GM19395 (cell line): ENCODE results near the gene DNAJA1.

Source experiments
- ATAC-seq: cut with Tn5 transposase; IDR thresholded peaks from one replicate; pipeline ENCODE4 v1.9.1; 2021; ENCODE audit warnings: mild to moderate bottlenecking, moderate library complexity; ENCODE audit not compliant: unreplicated experiment

Gene DNAJA1

DNA sequence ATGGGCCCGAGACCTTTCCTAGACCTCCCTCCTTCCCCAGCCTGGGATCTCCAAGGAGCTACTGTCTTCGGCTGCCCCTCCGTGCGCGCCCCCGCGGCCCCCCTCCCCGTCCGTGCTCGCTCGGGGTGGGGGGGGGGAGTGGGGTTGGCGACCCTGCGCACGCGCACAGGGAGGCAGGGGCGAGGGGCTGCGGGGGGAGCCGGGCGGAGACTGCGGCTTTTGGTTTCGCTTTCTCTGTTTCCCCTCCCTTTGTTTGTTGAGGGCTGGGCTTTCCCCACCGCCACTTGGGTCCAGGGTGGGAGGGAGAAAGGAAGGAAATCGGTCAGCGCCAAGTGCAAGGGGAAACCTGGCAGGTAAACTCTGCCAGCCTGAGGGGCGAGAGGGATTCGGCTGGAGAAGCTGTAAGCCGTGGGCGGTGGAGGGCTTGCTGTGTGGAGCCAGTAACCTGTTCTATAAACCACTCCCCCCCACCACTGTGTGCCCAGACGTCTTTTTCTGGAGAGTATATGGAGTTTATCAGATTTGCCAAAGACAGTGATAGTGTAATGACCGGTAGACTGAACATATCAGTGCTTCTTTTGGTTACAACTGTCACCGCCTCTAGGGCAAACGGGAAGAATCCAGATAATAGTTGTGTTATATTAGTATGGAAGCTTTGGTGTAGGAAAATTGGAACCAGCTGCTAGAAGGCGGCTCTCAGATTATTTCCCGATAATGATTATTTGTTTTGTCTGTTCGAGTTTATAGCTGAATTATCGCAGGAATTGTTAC, 684 bp downstream of the DNAJA1 start:
- peak; percentile 48 for ATAC-seq

GRCh38 chr9:33029231-33029786, 4.2 kb downstream of the DNAJA1 start:
- ATAC-seq: no peak

DNA sequence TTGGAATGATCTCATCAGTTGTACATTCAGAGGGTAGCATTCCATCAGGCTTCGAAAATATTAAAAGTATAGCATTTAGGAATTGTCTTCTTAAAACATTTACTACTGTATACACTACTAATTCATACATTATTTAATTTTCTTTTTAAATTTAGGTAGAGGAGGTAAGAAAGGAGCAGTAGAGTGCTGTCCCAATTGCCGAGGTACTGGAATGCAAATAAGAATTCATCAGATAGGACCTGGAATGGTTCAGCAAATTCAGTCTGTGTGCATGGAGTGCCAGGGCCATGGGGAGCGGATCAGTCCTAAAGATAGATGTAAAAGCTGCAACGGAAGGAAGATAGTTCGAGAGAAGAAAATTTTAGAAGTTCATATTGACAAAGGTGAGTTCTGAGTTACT, 5.2 kb downstream of the DNAJA1 start:
- no peak for ATAC-seq

- ATAC-seq: no peak
These were observed 7.2 kb downstream of the DNAJA1 start for GRCh38 chr9:33032292-33032691.

DNA sequence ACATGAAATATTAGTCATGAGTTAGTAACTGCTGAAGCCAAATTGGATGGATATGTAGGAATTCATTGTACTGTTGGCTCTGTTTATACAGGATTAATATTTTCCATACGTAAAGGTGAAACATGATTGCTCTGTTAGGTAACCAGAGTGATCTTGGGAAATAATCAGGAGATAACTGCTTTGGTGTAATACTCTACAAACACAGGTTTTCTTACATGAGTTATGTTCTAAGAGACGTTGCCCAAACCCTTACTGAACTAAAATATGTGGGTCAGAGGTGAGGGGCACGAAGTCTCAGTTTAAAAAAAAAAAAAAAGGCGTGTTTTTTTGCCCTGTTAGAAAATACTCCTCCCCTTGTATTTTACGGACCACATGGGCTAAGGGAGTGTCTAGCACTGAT, 7.8 kb downstream of the DNAJA1 start:
- ATAC-seq: no peak

- no peak for ATAC-seq
These were observed 15.8 kb downstream of the DNAJA1 start for GRCh38 chr9:33040792-33041431.

DNA sequence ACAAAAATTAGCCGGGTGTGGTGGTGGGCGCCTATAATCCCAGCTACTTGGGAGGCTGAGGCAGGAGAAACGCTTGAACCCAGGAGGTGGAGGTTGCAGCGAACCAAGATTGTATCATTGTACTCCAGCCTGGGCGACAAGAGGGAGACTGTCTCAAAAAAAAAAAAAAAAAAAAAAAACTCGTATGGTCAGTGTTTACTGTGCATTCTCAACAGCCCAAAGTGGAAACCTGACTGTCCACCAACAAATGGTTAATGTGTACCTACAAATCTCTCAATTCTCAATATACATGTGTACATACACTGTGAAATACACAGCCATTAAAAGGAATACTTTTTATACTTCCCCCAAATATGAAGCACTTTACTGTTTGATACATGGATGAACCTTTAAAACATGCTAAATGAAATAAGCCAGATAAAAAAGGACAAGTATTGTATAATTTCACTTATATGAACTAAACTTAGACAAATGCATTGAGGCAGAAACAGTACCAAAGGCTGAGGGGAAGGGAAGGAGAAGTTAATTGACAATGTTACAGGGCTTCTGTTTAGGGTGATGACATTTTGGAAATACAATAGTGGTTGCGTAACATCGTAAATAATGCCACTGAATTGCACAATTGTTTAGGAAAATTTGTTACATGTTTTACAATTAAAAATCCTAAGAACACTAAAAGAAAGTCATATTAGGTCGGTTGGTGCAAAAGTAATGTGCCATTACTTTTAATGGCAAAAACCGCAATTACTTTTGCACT, 16.5 kb downstream of the DNAJA1 start:
- ATAC-seq: no peak

DNA sequence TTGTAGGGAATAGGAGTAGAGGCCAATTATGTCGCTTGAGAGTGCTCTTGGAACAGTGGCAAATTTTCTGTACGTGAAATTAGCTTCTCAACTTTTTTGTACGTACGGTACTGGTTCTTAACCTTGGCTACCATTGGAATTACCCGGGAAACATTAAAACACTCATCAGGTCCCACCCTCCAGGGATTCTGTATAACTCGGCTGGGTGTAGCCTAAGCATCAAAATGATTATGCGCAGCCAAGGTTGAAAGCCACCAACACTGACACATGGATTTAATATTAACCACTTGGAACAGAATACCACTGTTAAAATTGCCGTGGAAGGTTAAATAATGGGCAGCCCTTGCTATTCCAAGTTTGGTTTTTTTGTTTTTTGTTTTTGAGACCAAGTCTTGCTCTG, 17.4 kb downstream of the DNAJA1 start:
- ATAC-seq: no peak

- peak; percentile 8 for ATAC-seq
These were observed 18.6 kb downstream of the DNAJA1 start for GRCh38 chr9:33043671-33044070.

DNA sequence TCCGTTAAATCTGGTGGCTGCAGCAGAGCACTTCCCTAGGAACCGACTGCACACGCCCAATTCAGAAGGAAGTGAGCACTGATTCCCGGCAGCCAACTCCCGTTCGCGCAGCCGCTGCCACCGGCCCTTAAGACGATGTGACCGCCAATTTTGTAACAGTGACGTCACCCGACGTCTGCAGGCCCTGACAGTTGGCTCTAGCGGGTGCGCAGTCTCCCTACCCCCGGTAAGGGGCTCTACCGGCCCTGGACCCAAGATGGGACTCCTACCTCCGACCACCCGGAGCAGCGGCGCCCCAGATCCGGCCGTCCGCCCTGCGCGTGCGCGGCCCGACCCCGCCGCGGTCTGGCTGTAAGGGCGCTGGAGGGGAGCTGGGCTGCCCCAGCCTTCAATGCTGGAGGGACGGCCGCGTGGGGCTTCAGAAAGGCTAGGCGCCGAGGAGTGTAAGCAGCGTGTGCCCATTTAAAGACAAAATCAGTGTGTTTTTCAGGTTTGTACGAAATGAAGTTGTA, 19.1 kb downstream of the DNAJA1 start:
- peak; percentile 86 for ATAC-seq

GRCh38 chr9:33044677-33045282, 19.7 kb downstream of the DNAJA1 start:
- ATAC-seq: peak; percentile 13

DNA sequence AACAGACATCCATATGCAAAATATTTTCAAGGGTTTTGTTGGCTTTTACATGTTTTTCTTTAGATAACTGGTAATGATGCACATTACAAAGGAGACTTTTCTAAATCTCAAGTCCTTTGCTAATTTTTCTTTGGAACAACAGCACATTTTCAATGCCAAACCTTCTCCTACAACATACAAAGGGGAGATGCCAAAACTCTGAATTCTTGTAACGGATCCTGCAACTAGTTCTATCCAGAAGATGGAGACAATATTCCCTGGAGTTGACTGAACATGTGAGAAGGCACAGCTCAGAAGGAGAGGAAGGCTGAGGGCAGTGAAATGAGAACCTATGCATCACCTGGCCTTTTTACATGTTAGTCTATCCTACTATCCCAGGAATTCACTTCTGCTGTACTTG, 21.0 kb downstream of the DNAJA1 start:
- ATAC-seq: no peak

- no peak for ATAC-seq
These were observed 23.0 kb downstream of the DNAJA1 start for GRCh38 chr9:33048054-33048465.

DNA sequence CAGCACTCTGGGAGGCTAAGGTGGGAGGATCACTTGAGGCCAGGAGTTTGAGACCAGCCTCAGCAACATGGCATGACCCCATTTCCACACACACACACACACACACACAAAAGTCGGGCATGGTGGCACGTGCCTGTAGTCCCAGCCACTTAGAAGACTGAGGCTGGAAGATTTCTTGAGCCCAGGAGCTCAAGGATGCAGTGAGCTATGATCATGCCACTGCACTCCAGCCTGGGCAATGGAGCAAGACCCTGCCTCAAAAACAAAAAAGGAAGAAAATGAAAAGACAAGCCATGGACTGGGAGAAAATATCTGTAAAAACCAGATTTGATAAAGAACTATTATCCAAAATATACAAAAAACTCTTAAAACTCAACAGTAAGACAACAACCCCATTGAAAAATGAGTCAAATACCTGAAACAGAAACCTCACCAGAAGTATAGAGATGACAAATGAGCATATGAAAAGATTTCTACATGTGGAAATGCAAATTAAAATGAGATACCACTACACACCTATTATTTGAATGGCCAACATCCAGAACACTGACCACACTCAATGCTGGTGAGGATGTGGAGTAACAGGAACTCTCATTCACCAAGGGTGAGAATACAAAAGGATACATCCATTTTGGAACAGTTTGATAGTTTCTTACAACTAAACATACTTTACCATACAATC, 24.7 kb downstream of the DNAJA1 start:
- peak; percentile 91 for ATAC-seq

GRCh38 chr9:33051144-33051543, 26.1 kb downstream of the DNAJA1 start:
- ATAC-seq: no peak

- ATAC-seq: peak; percentile 91
These were observed 40.3 kb downstream of the DNAJA1 start for GRCh38 chr9:33065157-33066076.

GRCh38 chr9:33068991-33069390, 43.9 kb downstream of the DNAJA1 start:
- ATAC-seq: no peak

DNA sequence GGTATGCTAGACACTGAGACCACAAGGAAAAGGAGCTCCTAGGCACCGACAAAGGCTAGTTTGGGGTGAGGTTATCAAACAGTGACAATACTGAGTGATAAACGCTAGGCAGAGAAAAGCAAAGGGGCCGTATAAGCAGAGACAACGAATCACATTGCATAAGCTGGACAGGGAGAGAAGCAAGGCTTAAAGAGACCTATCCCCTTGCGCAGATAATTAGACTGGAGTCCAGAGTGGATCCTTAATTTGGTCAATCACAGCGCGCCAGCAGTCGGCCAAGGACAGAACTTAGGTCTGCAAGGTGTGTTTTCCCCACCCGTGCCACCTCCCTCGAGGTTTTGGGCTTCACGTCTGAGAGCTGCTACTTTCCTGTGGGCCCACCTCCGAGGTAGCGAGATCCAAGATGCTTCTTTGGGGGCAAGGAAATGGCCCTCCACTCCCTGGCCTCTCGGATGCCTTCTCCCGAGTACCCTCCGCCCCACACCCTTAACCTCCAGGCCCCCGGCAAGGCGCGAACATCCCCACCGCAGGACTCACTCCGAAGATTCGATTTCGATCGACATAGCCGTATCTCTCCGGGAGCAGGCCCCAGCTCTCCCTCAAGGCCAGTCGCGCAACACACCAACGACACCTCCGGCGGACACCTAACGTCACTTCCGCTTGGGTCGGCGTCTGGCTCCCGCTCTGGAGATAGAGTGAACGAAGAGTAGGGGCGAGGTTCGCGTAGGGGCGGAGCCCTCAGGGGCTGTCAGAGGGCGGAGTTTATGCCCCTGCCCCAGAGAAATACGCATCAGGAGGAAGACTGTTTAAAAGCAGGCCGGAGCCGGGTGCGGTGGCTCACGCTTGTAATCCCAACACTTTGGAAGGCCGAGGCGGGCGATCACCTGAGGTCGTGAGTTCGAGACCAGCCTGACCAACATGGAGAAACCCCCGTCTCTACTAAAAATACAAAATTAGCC, 51.3 kb downstream of the DNAJA1 start, which contains the start of gene SMU1:
Gene SMU1 (minus strand): TSS at position 629 of the 959 bp plus-strand sequence. CDS start 66 bp downstream, at position 563.
- ATAC-seq: peak; percentile 99
